Colon (tissue), 2 donors: ENCODE data around the gene CHODL.

ENCODE experiments used
- FAIRE-seq: peaks from 2 replicates; lab custom pipeline; 2012; peaks lifted over from hg19 to GRCh38; lab: Jason Lieb, UNC
- donor health status: control.
- donor health status: control.

CHODL gene

DNA sequence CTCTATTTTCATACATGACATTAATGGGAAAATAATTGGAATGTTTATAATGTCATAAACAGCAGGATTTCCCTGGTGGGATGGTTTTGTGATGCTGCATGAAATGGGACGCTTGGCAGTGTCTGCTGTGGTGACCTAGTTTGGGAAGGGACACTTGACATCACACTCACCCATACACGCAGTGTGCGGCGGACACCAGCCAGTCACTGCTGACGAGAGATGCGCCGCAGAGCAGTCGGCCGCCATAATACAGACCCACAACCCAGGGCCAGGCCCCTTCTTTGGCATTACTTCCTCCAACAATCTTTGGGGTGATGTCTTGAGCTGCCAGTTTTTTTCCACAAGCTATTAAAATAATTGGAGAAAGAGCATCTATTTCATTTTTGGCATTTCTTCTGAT is 49.5 kb downstream of the CHODL start:
- FAIRE-seq: no peak

DNA sequence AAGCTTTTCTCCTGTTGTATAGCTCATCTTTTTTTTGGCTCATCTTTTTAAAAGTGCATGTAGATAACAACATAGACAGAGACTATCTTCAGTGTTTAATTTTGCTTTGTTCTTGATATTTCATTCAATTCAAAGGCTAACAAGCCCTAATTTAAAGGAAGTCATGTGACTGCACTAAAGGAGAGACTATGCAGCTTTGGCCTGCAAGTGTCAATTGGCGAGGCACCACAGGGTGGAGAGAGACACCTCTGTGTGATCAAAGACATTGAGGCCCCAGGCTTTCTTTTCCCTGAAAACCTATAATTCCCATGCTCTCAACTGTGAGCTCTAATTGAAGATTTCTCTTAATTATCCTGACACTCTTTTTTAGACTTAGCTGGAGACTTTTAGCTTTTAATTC is 53.6 kb downstream of the CHODL start:
- FAIRE-seq: no peak
